AG04450 (cell line): ENCODE data around the gene MISP3. TPM values are rescaled to one million over a fixed set of nuclear protein-coding genes. Genes with fewer than 3 reads are reported as not detected.
A peak's percentile ranks its signal among the peaks of the same experiment; 100 is the strongest.

Experiments used
- CTCF ChIA-PET: fragments of 300-600, 350-600 bp; formaldehyde crosslinking; extraction: SDS; loops from one replicate; lab custom pipeline; 2022; ENCODE audit warnings: antibody characterized with exemption, inconsistent platforms; lab: Charles Lee
- POLR2A ChIA-PET: fragments of 350-600 bp; formaldehyde crosslinking; extraction: SDS; loops from one replicate; lab custom pipeline; 2021; ENCODE audit warnings: antibody characterized with exemption, inconsistent platforms; lab: Yijun Ruan, JAX
- DNase-seq: peaks from one replicate; pipeline ENCODE4 v3.0.0-alpha.2; 2011; ENCODE audit warnings: low read depth, low spot score
- H3K27ac ChIP-seq: one replicate; pipeline ENCODE4 v1.5.1; 2012; ENCODE audit warnings: low read depth, low read length, control low read depth
- H3K27me3 ChIP-seq: one replicate; pipeline ENCODE4 v1.6.0; 2012; ENCODE audit warnings: low read length; ENCODE audit not compliant: control insufficient read depth, insufficient read depth
- H3K4me3 ChIP-seq: 2 replicates; pipeline ENCODE4 v1.5.1; 2011; ENCODE audit warnings: mild to moderate bottlenecking, low read depth, low read length, control low read depth
- H3K9me3 ChIP-seq: 2 replicates; pipeline ENCODE4 v1.5.1; 2012; ENCODE audit warnings: low read length; ENCODE audit not compliant: control insufficient read depth, insufficient read depth
- CTCF ChIP-seq: IDR thresholded peaks from 2 replicates; pipeline ENCODE4 v1.5.1; 2011; ENCODE audit warnings: low read depth, low read length, control low read depth, inconsistent platforms
- polyA plus RNA-seq: library from polyadenylated mRNA; depleted of rRNA; stranded (reverse); fragments of >200 nt; gene quantifications from 2 replicates; pipeline ENCODE4 v1.2.3, GENCODE V29; 2011

MISP3 gene
- polyA plus RNA-seq, 1 experiment: 0.27 TPM

DNA sequence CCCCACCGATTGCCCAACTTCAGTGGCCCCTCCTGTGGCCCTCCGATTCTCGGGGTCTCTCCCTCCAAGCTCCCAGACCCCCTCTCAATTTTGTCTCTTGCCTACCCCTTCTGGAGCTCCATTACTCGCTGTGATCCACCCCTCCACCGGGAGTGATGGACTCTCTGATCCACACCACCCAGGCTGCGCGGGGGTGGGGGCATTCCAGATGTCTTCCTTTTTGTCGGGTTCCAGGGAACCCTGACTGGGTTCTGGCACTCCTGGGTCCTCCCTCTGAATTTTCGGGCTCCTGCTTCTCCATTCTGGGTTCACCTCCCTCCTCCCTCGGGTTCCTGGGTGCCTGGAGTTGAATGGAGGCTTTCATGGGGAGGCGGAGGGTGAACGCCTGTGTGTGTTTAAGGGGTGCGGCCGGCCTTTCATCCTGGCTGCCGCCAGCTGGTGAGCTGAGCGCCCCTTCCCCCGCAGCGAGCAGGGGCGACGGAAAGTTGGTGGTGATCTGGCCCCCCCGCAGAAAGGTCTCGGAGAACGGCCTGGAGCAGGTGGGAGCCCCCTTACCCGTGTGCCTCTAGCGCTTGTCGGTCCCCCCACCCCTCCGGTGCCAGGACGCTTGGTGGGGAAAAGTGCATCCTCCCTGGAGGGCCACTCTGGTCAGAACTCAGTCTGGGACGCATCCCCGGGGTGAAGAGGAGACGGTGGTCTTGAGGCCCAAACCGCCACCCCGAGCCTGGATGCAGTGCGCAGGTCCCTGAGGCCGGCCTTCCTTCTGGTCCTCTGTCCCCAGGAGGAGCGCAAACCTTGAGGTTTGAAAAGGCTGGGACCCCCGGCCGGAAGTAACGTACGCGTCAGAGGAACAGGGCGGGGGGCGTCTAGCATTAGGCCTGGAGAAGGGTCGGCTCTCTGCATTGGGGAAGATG is 1.6 kb downstream of the MISP3 start:
- Histone ChIP-seq H3K4me3 (peak overlapping the region; percentile 74), H3K27me3 (no peaks in the 10 kb centered on the region), H3K9me3 (no peaks in the 10 kb centered on the region; the same call in 1 of the 2 replicates), H3K27ac (no peak overlapping the region)
- ChIA-PET CTCF (interaction anchor here (0.6 to 6.4 kb wide), 5 partner anchors 14 to 274 kb away, joined by 3 to 68 read pairs (median 4); partner anchors contain the start of gene PALM3), POLR2A (interaction anchor here (0.6 kb wide), 1 partner anchor 68 kb away, joined by 3 read pairs; the partner anchor contains the start of gene RFX1)
- DNase-seq: no peak
- 0 out of 2 replicates have a peak, but pooled peaks have one; percentile 7 for TF ChIP-seq CTCF

- ChIA-PET CTCF (interaction anchor here (1.0 to 1.8 kb wide), 4 partner anchors 19 to 401 kb away, joined by 3 to 5 read pairs (median 4); partner anchors contain the start of gene ASF1B), POLR2A (interaction anchor here (0.7 kb wide), 1 partner anchor 169 kb away, joined by 4 read pairs; no protein-coding TSS in a partner anchor)
- DNase-seq: no peak
Observed at GRCh38 chr19:14078411-14078810, 5.8 kb downstream of the MISP3 start.

GRCh38 chr19:14080887-14081796 is 8.6 kb downstream of the MISP3 start:
- Histone ChIP-seq H3K27ac (peak overlapping the region; percentile 86), H3K27me3 (no peaks in the 10 kb centered on the region), H3K4me3 (peak overlapping the region; percentile 75), H3K9me3 (no peaks in the 10 kb centered on the region; the same call in 1 of the 2 replicates)
- DNase-seq: peak; percentile 99
- POLR2A ChIA-PET: interaction anchor here (0.5 to 1.5 kb wide), 6 partner anchors 8 to 242 kb away, joined by 3 to 10 read pairs (median 4); partner anchors contain the start of gene PRKACA
- CTCF ChIA-PET: interaction anchor here (0.6 to 1.6 kb wide), 3 partner anchors 200 to 269 kb away, joined by 3 to 4 read pairs (median 4); no protein-coding TSS in a partner anchor
- TF ChIP-seq CTCF: no peak

More at GRCh38 chr19:14078411-14078810, 5.8 kb downstream of the MISP3 start:
- H3K4me3 ChIP-seq: no peak overlapping the region
- H3K27me3 ChIP-seq: no peaks in the 10 kb centered on the region
- H3K9me3 ChIP-seq: no peaks in the 10 kb centered on the region; the same call in 1 of the 2 replicates
- no peak overlapping the region for H3K27ac ChIP-seq
- no peak for TF ChIP-seq CTCF

DNA sequence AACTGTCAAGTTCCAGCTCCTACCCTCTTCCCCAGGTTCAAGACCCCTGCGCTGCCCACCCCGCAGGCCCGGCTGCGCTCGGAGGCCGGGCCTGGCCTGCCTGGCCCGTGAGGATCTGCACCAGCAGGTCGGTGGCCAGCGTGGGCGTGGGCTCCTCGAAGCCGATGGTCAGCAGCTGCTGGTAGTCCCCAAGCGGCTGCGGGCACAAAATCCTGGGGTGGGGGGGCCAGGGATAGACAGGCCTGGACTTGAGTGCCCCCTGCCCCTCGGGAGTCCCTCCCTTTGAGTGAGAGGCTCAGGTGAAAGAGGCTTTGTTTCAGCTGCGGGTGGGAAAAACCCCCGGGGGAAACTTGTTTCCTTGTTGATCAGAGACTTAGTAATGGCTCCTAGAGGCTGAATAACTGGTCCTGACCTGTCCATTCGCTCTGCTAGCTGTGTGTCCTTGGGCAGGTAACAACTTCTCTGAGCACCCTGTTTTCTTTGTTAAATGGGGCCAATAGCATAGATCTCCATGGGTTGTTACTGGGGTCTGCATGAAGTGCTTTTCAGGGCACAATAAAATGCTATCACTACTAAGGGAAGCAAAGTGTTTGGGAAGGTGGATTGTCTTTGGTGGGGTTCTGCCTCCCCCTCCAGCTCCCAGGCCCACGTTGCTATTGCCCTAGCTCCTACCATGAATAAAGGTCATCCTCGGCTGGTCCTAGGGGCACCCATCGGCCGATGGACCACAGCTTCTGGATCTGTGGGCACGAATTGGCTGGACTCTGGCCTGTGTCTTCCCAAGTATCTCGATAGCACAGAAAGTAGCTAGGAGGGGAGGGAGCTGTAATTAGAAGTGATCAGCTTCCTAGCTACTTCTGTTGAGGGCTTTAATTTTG is 9.4 kb downstream of the MISP3 start:
- no peak for TF ChIP-seq CTCF
- no peaks in the 10 kb centered on the region; the same call in 1 of the 2 replicates for H3K9me3 ChIP-seq
- peak overlapping the region; percentile 75 for H3K4me3 ChIP-seq
- DNase-seq: no peak
- H3K27ac ChIP-seq: peak overlapping the region; percentile 86
- POLR2A ChIA-PET: interaction anchor here (0.6 to 1.5 kb wide), 5 partner anchors 9 to 243 kb away, joined by 3 to 10 read pairs (median 3); partner anchors contain the start of gene PRKACA
- CTCF ChIA-PET: interaction anchor here (1.3 to 1.7 kb wide), 3 partner anchors 54 to 266 kb away, joined by 3 to 5 read pairs (median 4); partner anchors contain the start of gene ASF1B
- no peaks in the 10 kb centered on the region for H3K27me3 ChIP-seq
